Measurements from ENCODE around the gene KRT1.
A peak's percentile ranks its signal among the peaks of the same experiment; 100 is the strongest.
"Not testable (repeated sequence)": the region's sequence is repeated elsewhere in the genome, so short reads cannot be mapped to it uniquely, and the experiment has no call there.

Gene KRT1

DNA sequence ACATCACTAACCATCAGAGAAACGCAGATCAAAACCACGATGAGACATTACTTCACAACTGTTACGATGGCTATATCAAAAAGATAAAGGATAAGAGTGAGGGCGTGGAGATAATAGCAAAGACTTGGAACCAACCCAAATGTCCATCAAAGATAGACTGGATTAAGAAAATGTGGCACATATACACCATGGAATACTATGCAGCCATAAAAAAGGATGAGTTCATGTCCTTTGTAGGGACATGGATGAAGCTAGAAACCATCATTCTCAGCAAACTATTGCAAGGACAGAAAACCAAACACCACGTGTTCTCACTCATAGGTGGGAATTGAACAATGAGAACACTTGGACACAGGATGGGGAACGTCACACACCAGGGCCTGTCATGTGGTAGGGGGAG is 31.9 kb upstream of the KRT1 start:
- CTCF ChIA-PET; H3K27ac ChIP-seq (ENCODE audit: extremely low read depth, low read depth, low read length); H3K36me3 ChIP-seq (ENCODE audit: control insufficient read depth in 2 of 2, insufficient read depth in 1 of 2, low read length in 2 of 2); H3K9me3 ChIP-seq (ENCODE audit: control insufficient read depth, insufficient read depth, low read depth, low read length); H3K4me3 ChIP-seq (ENCODE audit: low read depth, low read length); H3K4me1 ChIP-seq (ENCODE audit: control insufficient read depth, insufficient read depth, low read length); POLR2A ChIA-PET: not testable (repeated sequence)
- TF ChIP-seq ZNF146 (tag by site-specific recombination; IDR thresholded peaks at IDR 0.05), result peak; percentile 99

DNA sequence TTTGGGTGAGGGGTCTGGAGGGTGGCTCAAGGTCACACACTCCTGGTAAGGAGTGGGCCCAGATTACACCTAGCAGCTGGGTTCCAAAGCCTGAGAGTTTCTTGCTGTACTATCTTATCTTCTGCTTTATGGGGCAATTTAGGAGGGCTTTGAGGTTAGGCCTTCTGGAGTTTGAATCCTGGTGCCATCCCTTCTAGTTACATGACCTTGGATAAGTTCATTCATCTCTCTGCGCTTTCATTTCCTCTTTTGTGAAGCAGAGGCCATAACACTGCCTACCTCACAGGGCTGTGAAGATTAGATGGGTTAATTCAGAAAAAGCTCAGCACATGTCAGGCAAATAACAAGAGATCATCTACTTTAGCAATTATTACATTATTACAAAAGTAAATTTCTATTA is 30.5 kb upstream of the KRT1 start:
- no peak for TF ChIP-seq ZSCAN16 (tag by site-specific recombination; IDR thresholded peaks at IDR 0.05)
- TF ChIP-seq EGR2 (tag by site-specific recombination; IDR thresholded peaks at IDR 0.05; ENCODE audit: low read depth), result no peak
- no peak for TF ChIP-seq ZNF514 (tag by site-specific recombination; IDR thresholded peaks at IDR 0.05)
- TF ChIP-seq ZNF2 (tag by site-specific recombination; IDR thresholded peaks at IDR 0.05), result no peak
- no peak for TF ChIP-seq ZBTB7A (tag by site-specific recombination; IDR thresholded peaks at IDR 0.05; ENCODE audit: low read depth)
- no peak for TF ChIP-seq ZNF324 (tag by site-specific recombination; IDR thresholded peaks at IDR 0.05)
- no peaks in the 10 kb centered on the region for H3K9me3 ChIP-seq (ENCODE audit: control insufficient read depth, insufficient read depth, low read depth, low read length)
- POLR2A ChIA-PET, result no interaction called here
- no peak overlapping the region for H3K4me3 ChIP-seq (ENCODE audit: low read depth, low read length)
- no peak overlapping the region for H3K27ac ChIP-seq (ENCODE audit: extremely low read depth, low read depth, low read length)
- CTCF ChIA-PET, result interaction anchor here (0.6 kb wide), 2 partner anchors 172 to 563 kb away, joined by 3 to 5 read pairs; no protein-coding TSS in a partner anchor
- H3K4me1 ChIP-seq (ENCODE audit: control insufficient read depth, insufficient read depth, low read length), result no peaks in the 10 kb centered on the region
- no peaks in the 10 kb centered on the region for H3K36me3 ChIP-seq (ENCODE audit: control insufficient read depth in 2 of 2, insufficient read depth in 1 of 2, low read length in 2 of 2)

- POLR2A ChIA-PET, result no interaction called here
- H3K9me3 ChIP-seq (ENCODE audit: control insufficient read depth, insufficient read depth, low read depth, low read length), result no peaks in the 10 kb centered on the region
- TF ChIP-seq KLF9 (tag by site-specific recombination; IDR thresholded peaks at IDR 0.05; ENCODE audit: low read depth) (0 out of 2 replicates have a peak, but pooled peaks have one; percentile 25), KLF1 (tag by site-specific recombination; IDR thresholded peaks at IDR 0.05) (0 out of 2 replicates have a peak, but pooled peaks have one; percentile 24), ZNF521 (tag by site-specific recombination; IDR thresholded peaks at IDR 0.05) (no peak), HIC1 (tag by site-specific recombination; IDR thresholded peaks at IDR 0.05) (no peak)
- H3K4me3 ChIP-seq (ENCODE audit: low read depth, low read length), result no peak overlapping the region
- CTCF ChIA-PET, result interaction anchor here (0.5 to 1.2 kb wide), 3 partner anchors 18 to 185 kb away, joined by 3 read pairs; no protein-coding TSS in a partner anchor
- H3K4me1 ChIP-seq (ENCODE audit: control insufficient read depth, insufficient read depth, low read length), result no peaks in the 10 kb centered on the region
- no peaks in the 10 kb centered on the region for H3K36me3 ChIP-seq (ENCODE audit: control insufficient read depth in 2 of 2, insufficient read depth in 1 of 2, low read length in 2 of 2)
- H3K27ac ChIP-seq (ENCODE audit: extremely low read depth, low read depth, low read length), result no peak overlapping the region
Observed at GRCh38 chr12:52708010-52708409, 27.8 kb upstream of the KRT1 start.

DNA sequence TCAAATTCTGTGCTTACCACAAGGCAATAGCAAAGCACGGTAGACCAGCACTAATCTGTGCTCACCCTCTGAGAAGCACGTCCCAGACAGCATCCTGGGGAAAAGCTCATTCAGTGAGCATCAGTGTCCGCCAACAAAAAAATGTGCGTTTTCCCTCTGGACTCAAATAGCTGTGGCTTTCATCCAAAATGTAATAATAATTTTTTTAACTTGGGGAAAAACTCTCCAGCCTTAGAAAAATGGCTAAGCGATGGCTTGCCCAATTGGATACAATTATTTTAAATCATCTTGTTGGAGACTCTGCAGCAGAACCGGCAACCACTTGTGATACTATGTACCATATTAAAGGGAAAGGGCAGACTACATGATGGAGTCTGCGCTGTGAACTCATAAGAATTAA is 24.3 kb upstream of the KRT1 start:
- ChIA-PET POLR2A (no interaction called here), CTCF (no interaction called here)
- no peak overlapping the region for H3K4me3 ChIP-seq (ENCODE audit: low read depth, low read length)
- no peaks in the 10 kb centered on the region for H3K4me1 ChIP-seq (ENCODE audit: control insufficient read depth, insufficient read depth, low read length)
- H3K36me3 ChIP-seq (ENCODE audit: control insufficient read depth in 2 of 2, insufficient read depth in 1 of 2, low read length in 2 of 2), result no peaks in the 10 kb centered on the region
- H3K9me3 ChIP-seq (ENCODE audit: control insufficient read depth, insufficient read depth, low read depth, low read length), result no peaks in the 10 kb centered on the region
- TF ChIP-seq ZNF416 (tag by site-specific recombination; IDR thresholded peaks at IDR 0.05) (no peak), ZNF155 (tag by site-specific recombination; IDR thresholded peaks at IDR 0.05) (no peak), SETDB1 (IDR thresholded peaks at IDR 0.05; ENCODE audit: insufficient read length, low read length) (no peak), ZSCAN16 (tag by site-specific recombination; IDR thresholded peaks at IDR 0.05) (no peak)
- TF ChIP-seq, protein P1, sequence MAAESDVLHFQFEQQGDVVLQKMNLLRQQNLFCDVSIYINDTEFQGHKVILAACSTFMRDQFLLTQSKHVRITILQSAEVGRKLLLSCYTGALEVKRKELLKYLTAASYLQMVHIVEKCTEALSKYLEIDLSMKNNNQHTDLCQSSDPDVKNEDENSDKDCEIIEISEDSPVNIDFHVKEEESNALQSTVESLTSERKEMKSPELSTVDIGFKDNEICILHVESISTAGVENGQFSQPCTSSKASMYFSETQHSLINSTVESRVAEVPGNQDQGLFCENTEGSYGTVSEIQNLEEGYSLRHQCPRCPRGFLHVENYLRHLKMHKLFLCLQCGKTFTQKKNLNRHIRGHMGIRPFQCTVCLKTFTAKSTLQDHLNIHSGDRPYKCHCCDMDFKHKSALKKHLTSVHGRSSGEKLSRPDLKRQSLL (tag by site-specific recombination; IDR thresholded peaks at IDR 0.05), result no peak
- H3K27ac ChIP-seq (ENCODE audit: extremely low read depth, low read depth, low read length), result no peak overlapping the region
